Psoas muscle (tissue), 8 donors: ENCODE results near the gene RNF123. TPM values are rescaled to one million over a fixed set of nuclear protein-coding genes. Genes with fewer than 3 reads are reported as not detected.
"Not testable (repeated sequence)": the region's sequence is repeated elsewhere in the genome, so short reads cannot be mapped to it uniquely, and the experiment has no call there.

Source experiments
- ATAC-seq, 4 donors: fragments of 200-7000 bp; cut with Tn5 transposase; one replicate each; pipeline ENCODE4 v1.9.1; 2020; ENCODE audit warnings: moderate library complexity in 3 of 4, mild to moderate bottlenecking in 2 of 4
- DNase-seq, 2 donors: peaks; one replicate each; pipeline ENCODE4 v3.0.0-alpha.2; 2020
- H3K27ac ChIP-seq: fragments of 200-600 bp; one replicate; pipeline ENCODE4 v1.8.0; 2022
- H3K27me3 ChIP-seq, 3 donors: fragments of 200-600 bp in 1 of 3; one replicate each; pipeline versions ENCODE4 v1.6.1 to v1.8.0; 2013 to 2022; ENCODE audit warnings: low read length in 2 of 3, mild to moderate bottlenecking in 2 of 3, moderate library complexity in 1 of 3; ENCODE audit not compliant: insufficient read depth in 3 of 3
- H3K36me3 ChIP-seq, 2 donors: fragments of 200-600 bp in 1 of 2; one replicate each; pipeline versions ENCODE4 v1.6.1 to v1.8.0; 2013 to 2022; ENCODE audit warnings: low read depth in 1 of 2, mild to moderate bottlenecking in 1 of 2, moderate library complexity in 1 of 2; ENCODE audit not compliant: insufficient read depth in 1 of 2
- H3K4me1 ChIP-seq: fragments of 200-600 bp; one replicate; pipeline ENCODE4 v1.8.0; 2022
- H3K4me3 ChIP-seq: fragments of 200-600 bp; one replicate; pipeline ENCODE4 v1.8.0; 2022; ENCODE audit warnings: mild to moderate bottlenecking
- H3K9me3 ChIP-seq: fragments of 200-600 bp; one replicate; pipeline ENCODE4 v1.8.0; 2022
- WGBS, 3 donors: extraction: QIAGEN DNeasy Blood & Tissue Kit; methylation state at CpG; one replicate each; pipeline versions ENCODE4 v1.1.6 to v1.1.7; 2013; 5-methylcytosine and 5-hydroxymethylcytosine counted together
- intact Hi-C, 2 donors: fragments of 100-400 bp; cut with DNase I; formaldehyde crosslinking; loops; one replicate each; pipeline versions ENCODE4 v1.11.0 to v1.14.2; 2022
- polyA plus RNA-seq, 3 donors: library from polyadenylated mRNA; stranded (reverse); fragments of 200-250 nt; gene quantifications; one replicate each; pipeline ENCODE4 v1.2.3, GENCODE V29; 2013
- total RNA-seq, 4 donors: library from RNA; stranded (reverse); fragmentation: NEBNext Ultra II Directional in 2 of 4; extraction: Animal tissue kit (Norgen Biotek cat#: 25700) in 2 of 4; gene quantifications; one replicate each; pipeline versions ENCODE4 v1.2.1 to v1.2.4, GENCODE V29; 2021 to 2023
- donor health status: healthy with polysubstance abuse.
- donor health status: DM: no; HTN: no; CAD: no; lungs with moderate emphysema.
- donor health status: Bipolar disorder and iron deficiency.
- donor health status: healthy.
- donor health status: DM: yes; HTN: yes; CAD: no.
- donor health status: DM: no; HTN: no; CAD: no.
- donor health status: DM: no; HTN: no; CAD: no.
- donor health status: DM: yes; HTN: yes; CAD: no.

The RNF123 gene
- total and polyA plus RNA-seq, 7 donors: 36.1 to 170 (median 105) TPM

DNA sequence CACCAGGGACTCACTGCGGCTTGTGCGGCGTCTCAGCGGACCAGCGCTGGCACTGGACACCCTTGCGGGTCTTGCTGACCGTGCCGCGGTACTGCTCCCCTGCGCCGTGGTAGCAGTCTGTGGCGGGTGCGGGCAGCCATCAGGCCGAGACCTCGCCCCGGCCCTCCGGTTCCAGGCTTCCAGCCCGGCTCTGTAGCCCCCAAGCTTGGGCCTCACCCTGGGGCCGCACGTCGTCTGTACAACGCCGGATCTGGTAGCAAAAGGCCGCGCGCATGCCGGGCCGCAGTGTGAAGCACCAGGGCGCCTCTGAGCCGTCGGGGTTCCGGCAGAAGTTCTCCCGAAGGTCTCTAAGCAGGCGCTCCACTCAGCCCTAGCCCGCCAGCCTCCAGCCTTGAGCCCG lies 3.5 kb upstream of the RNF123 start:
- Histone ChIP-seq H3K4me1 (peaks cover 15% of the 10 kb centered on the region), H3K36me3 (peaks cover 6 to 38% of the 10 kb centered on the region in 2 donors)
- DNase-seq, H3K9me3 ChIP-seq, H3K27ac ChIP-seq, ATAC-seq, H3K27me3 ChIP-seq, H3K4me3 ChIP-seq, intact Hi-C loops: not testable (repeated sequence)
- WGBS, 3 donors: 30 to 44% (median 33%) methylated on average over 29 to 35 of the region's 36 CpGs

DNA sequence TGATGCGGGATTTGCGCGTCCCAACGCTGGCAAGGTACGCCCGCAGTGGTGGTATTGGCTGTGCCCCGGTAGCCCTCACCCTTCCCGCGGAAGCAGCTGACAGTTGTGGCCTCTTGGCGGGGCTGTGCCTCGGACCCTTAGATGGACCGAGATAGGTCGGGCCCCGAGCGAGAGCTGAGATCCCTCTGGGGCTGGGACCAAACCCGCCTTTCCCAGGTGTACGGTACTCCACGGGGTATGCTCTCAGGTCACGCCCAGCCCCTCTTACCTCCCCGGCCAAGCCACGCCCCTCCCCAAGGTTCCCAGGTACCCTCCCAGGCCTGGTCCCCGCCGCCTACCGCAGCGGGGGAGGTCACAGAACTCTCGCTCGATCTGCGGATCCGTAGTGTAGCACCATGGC lies 3.0 kb upstream of the RNF123 start:
- DNase-seq, intact Hi-C loops, H3K9me3 ChIP-seq, H3K27ac ChIP-seq, H3K27me3 ChIP-seq: not testable (repeated sequence)
- peaks cover 20% of the 10 kb centered on the region for H3K4me1 ChIP-seq
- WGBS, 3 donors: 6 to 9% (median 7%) methylated on average over 21 to 25 of the region's 29 CpGs
- H3K4me3 ChIP-seq: peak overlapping the region; percentile 52
- peak in 2 of 4 donors; percentile 2 to 8 for ATAC-seq
- peaks cover 6 to 33% of the 10 kb centered on the region in 2 donors for H3K36me3 ChIP-seq

DNA sequence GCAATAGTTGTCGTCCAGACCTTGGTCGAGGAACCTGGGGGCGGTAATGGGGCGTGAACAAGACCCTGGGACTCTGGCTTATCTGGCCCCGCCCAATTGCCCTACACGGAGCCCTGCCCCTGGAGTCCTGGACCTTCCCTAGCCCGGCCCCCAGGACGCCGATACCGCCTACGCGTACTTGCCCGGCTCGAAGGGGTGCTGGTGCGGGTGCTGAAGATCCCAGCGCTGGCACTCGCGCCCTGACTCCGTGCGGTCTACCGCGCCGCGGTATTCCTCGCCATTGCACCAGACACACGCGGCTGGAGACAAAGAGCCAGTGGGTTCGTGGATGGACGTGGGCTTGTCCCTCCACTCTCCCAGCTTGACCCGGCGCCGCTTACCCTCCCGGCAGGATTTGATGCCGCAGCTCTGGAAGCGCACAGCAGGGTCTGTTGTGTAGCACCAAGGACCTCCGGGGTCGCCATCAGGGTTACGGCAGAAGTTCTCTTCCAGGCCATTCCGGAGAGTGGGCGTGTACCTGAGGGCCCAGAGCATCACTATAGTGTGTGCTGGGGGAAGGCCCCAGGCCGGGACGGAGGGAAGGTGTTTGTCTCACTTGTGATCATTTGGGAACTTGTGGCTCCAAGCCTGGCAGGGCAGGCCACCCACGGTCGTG lies 2.5 kb upstream of the RNF123 start:
- DNase-seq: peak in 1 of 2 donors; percentile 57
- peak; percentile 23 to 43 (median 32) for ATAC-seq
- WGBS, 3 donors: 12 to 15% (median 12%) methylated on average over 36 to 44 of the region's 44 CpGs
- H3K27ac ChIP-seq, intact Hi-C loops, H3K9me3 ChIP-seq, H3K27me3 ChIP-seq: not testable (repeated sequence)
- H3K4me3 ChIP-seq: peak overlapping the region; percentile 52
- H3K4me1 ChIP-seq: peaks cover 25% of the 10 kb centered on the region
- H3K36me3 ChIP-seq: peaks cover 3 to 33% of the 10 kb centered on the region in 2 donors

DNA sequence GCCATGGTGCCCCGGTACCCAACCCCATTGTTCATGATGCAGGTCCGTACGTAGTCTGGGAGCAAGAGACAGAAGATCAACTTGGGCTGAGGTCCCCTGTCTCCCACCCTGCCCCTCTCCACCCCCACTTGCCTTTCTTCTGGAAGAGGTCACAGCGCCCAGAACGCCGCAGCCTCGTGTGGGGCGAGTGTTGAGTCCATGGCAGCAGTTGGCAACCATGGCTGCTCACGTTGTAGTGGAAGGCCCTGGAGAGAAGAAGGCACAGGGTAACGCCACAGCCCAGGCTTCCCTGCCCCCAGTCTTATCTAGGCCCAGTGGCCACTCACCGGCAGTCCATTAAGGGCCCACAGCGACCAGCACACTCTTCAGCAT lies 1.9 kb upstream of the RNF123 start:
- ATAC-seq, H3K9me3 ChIP-seq, H3K27me3 ChIP-seq, DNase-seq, intact Hi-C loops, H3K27ac ChIP-seq, H3K4me3 ChIP-seq: not testable (repeated sequence)
- 69 to 83% (median 73%) methylated on average over 12 of the region's 12 CpGs for WGBS, 3 donors
- Histone ChIP-seq H3K4me1 (peaks cover 30% of the 10 kb centered on the region), H3K36me3 (peaks cover 0 to 29% of the 10 kb centered on the region in 2 donors)

DNA sequence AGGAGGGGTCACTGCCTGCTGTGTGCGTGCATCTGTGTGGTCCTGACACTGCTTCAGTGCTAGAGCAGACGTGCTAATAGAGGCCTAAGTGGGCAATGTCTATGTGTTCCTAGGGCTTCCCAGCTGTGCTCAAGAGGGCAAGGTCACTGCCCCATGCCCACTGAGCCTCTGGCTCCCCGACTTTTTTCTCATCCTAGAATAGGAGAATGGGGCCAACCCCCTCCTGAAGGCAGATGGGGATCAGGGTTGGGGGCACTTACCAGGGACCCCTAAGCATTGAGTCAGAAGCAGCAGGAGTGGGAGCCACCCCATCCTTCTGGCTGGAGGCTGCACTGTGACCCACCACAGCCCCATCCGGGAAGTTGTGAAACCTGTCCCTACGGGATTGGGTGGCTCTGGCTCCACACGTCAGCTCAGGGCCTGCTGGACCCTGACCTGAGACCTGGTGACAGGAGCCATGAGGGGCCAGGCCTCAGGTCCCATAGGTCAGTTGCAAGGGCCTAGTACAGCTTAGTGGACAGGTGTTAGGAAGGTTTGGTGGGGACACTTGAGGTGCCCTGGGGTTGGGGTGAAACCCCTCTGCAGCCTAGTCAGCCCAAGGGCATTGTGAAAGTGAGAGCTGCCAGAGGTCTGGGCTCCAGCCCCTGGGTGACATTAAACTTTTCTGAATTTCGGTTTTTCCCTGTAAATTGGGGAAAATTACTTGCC lies 865 bp upstream of the RNF123 start:
- H3K9me3 ChIP-seq, H3K27me3 ChIP-seq, intact Hi-C loops, DNase-seq: not testable (repeated sequence)
- peak; percentile 10 to 26 (median 16) for ATAC-seq
- H3K36me3 ChIP-seq: peaks cover 0 to 18% of the 10 kb centered on the region in 2 donors
- 51 to 73% (median 72%) methylated on average over 7 of the region's 7 CpGs for WGBS, 3 donors
- H3K27ac ChIP-seq: peak overlapping the region; percentile 96
- peak overlapping the region; percentile 98 for H3K4me3 ChIP-seq
- H3K4me1 ChIP-seq: peaks cover 40% of the 10 kb centered on the region

DNA sequence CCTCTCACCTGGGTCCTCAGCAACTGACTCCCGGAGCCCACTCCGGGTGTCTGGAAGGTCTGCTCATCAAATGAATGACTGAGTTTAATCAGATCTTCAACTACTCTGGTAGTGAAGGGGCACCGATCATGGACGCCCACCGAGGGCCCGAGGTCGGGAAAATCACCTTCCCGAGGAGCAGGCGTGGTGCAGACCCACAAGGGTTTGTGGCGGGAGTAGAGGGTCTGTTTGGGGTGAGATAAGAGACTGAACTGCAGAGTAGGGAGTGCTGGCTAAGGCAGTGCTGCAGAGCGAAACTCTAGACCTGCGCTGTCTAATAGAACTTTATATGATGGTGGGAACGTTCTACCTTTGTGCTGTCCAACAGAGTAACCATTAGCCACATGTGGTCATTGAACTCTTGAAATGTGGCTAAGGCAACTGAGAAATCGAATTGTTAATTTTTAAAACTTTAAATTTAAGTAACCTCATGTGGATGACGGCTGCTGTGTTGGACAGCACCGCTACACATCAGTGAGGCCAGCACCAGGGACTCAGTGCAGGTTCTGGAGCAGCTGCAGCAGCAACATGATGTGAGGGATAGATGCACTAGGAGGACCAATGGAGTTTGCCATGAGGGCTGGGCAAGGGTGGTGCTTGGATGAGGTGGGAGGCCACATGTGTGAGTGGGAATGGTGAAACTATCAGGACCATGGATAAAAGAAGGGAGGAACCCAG lies 709 bp downstream of the RNF123 start:
- intact Hi-C loops, DNase-seq, H3K27me3 ChIP-seq, H3K9me3 ChIP-seq, H3K36me3 ChIP-seq, ATAC-seq: not testable (repeated sequence)
- WGBS, 3 donors: 4 to 6% (median 5%) methylated on average over 16 of the region's 16 CpGs
- peak overlapping the region; percentile 96 for H3K27ac ChIP-seq
- H3K4me3 ChIP-seq: peak overlapping the region; percentile 98
- H3K4me1 ChIP-seq: peaks cover 52% of the 10 kb centered on the region

DNA sequence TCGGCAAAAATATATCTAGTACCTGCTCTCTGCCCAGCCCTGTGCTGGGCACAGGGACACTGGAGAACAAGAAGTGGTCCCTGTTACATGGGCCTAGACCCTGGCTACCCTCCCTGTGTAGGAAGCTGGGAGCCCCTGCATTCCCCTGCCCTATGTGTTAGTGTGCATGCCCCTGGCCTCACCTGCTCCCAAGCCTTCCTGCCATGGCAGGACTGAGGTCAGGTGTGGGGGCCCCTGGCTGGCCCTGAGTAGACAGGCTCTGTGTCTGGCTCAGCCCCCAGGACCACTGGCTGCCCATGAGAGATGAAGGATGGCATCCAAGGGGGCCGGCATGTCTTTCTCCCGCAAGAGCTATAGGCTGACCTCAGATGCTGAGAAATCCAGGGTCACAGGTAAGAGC lies 1.5 kb downstream of the RNF123 start:
- H3K27me3 ChIP-seq, ATAC-seq, H3K36me3 ChIP-seq, H3K9me3 ChIP-seq, DNase-seq, intact Hi-C loops: not testable (repeated sequence)
- WGBS, 3 donors: 70 to 96% (median 73%) methylated on average over 3 of the region's 3 CpGs
- H3K4me1 ChIP-seq: peaks cover 57% of the 10 kb centered on the region
- peak overlapping the region; percentile 53 for H3K27ac ChIP-seq
- peak overlapping the region; percentile 98 for H3K4me3 ChIP-seq

DNA sequence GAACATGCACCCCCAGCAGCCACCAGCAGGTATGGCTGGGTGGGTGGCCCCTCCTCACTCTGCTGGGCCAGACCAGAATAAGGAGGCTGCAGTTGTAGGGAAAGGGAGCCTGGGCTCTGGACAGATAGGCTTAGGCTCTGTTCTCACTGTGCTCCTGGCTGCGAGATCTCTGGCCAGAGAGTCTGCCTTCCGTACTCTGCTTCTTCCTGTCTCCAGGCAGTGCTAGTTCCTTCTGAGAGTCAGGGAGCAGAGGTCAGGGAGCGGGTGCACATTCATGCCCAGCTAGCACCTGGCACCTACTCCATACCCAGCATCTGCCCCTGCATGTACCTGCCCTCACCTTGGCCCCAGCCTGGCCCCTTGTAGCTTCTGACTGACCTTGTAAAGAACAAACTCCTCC lies 2.1 kb downstream of the RNF123 start:
- intact Hi-C loops, H3K9me3 ChIP-seq, H3K36me3 ChIP-seq, DNase-seq, H3K27me3 ChIP-seq, ATAC-seq: not testable (repeated sequence)
- Histone ChIP-seq H3K27ac (peak overlapping the region; percentile 9), H3K4me1 (peaks cover 57% of the 10 kb centered on the region), H3K4me3 (peak overlapping the region; percentile 98)
- 70 to 83% (median 75%) methylated on average over 3 of the region's 3 CpGs for WGBS, 3 donors
